Erythroblast (primary cell): Measurements from ENCODE around the gene ALPI.

Experiments
- GATA1 ChIP-seq: IDR thresholded peaks from 2 replicates; pipeline ENCODE4 v1.6.1; 2011; ENCODE audit warnings: low read depth, mild to moderate bottlenecking, control low read depth, low read length, moderate library complexity
- POLR2A ChIP-seq: IDR thresholded peaks from 2 replicates; pipeline ENCODE4 v1.6.1; 2011; ENCODE audit warnings: mild to moderate bottlenecking, low read length

- TF ChIP-seq POLR2A = no peak
- TF ChIP-seq GATA1 = no peak
These were observed 16.8 kb upstream of the ALPI start for GRCh38 chr2:232438951-232439757.
